ENCODE measurements around the gene SCN2B.

Gene SCN2B

DNA sequence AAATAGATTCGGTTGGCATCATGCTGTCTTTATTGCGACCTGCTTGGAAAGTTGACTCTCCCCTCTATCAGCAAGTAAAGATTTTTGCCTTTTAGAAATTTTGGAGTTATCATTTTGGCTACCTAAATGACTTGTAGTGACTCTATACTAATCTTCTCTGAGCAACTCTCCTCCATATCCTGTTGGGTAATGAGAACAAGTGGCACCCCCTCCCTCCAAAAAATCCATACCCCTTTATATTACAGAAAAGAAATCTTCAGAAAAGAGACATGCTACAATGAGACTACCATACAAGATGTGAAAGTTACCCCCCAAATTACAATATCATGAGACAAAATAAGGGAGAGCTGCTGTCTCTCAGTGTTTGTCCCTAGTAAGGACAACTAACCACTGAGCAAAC is 47.1 kb upstream of the SCN2B start:
- peak overlapping the region; percentile 29 for H3K9ac ChIP-seq (ENCODE audit: low read depth, low read length)
- H3K27ac ChIP-seq (ENCODE audit: low read length), result peak overlapping the region; percentile 70

DNA sequence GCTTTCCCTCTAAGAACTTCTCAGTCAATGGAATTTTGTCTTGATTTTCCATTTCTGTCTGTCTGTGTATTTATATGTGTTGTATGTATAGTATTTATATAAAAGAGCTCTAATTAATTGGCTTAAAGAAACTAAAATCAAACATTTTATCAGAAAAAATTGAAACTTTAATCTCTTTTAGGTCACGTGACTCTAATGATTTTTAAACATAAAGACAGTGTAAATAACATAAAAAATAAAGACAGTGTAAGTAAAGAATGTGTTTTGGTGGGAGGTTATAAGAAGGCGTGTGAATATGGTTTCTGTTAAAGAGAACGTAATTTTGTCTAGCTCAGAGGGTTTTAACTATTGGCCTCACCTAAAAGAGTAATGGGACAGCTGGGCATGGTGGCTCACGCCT is 46.0 kb upstream of the SCN2B start:
- H4K20me1 ChIP-seq (ENCODE audit: insufficient read depth, low read length), result no peaks in the 10 kb centered on the region
- H3K27ac ChIP-seq (ENCODE audit: low read length), result no peak overlapping the region
- no peak overlapping the region for H2AFZ ChIP-seq (ENCODE audit: low read depth, low read length)
- no peaks in the 10 kb centered on the region for H3K27me3 ChIP-seq (ENCODE audit: insufficient read depth, low read length, poor library complexity)
- no peak overlapping the region for H3K9ac ChIP-seq (ENCODE audit: low read depth, low read length)
- no peak overlapping the region for H3K4me2 ChIP-seq (ENCODE audit: insufficient read depth, low read length)
- DNase-seq (no peak), ATAC-seq (ENCODE audit: insufficient read depth, low read depth) (no peak)
- no peaks in the 10 kb centered on the region for H3K36me3 ChIP-seq (ENCODE audit: insufficient read depth, low read length)
- H3K4me3 ChIP-seq (ENCODE audit: low read depth in 1 of 2, low read length in 2 of 2), result no peak overlapping the region
- no peaks in the 10 kb centered on the region for H3K9me3 ChIP-seq (ENCODE audit: insufficient read depth, low read length, severe bottlenecking)
- H3K4me1 ChIP-seq (ENCODE audit: insufficient read depth, low read length), result peaks cover 26% of the 10 kb centered on the region
- TF ChIP-seq, protein P1, sequence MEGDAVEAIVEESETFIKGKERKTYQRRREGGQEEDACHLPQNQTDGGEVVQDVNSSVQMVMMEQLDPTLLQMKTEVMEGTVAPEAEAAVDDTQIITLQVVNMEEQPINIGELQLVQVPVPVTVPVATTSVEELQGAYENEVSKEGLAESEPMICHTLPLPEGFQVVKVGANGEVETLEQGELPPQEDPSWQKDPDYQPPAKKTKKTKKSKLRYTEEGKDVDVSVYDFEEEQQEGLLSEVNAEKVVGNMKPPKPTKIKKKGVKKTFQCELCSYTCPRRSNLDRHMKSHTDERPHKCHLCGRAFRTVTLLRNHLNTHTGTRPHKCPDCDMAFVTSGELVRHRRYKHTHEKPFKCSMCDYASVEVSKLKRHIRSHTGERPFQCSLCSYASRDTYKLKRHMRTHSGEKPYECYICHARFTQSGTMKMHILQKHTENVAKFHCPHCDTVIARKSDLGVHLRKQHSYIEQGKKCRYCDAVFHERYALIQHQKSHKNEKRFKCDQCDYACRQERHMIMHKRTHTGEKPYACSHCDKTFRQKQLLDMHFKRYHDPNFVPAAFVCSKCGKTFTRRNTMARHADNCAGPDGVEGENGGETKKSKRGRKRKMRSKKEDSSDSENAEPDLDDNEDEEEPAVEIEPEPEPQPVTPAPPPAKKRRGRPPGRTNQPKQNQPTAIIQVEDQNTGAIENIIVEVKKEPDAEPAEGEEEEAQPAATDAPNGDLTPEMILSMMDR (IDR thresholded peaks at IDR 0.05; ENCODE audit: borderline replicate concordance, extremely low read depth, low read length, poor library complexity, severe bottlenecking), result no peak
- TF ChIP-seq EZH2 (IDR thresholded peaks at IDR 0.05; ENCODE audit: borderline replicate concordance, low read depth, low read length, severe bottlenecking), result no peak
- no peaks in the 10 kb centered on the region for H3K79me2 ChIP-seq (ENCODE audit: insufficient read depth, low read length)

More for the DNA sequence above, 47.1 kb upstream of the SCN2B start:
- H3K4me2 ChIP-seq (ENCODE audit: insufficient read depth, low read length), result peak overlapping the region; percentile 55
- no peaks in the 10 kb centered on the region for H3K36me3 ChIP-seq (ENCODE audit: insufficient read depth, low read length)
- no peaks in the 10 kb centered on the region for H3K9me3 ChIP-seq (ENCODE audit: insufficient read depth, low read length, severe bottlenecking)
- H3K79me2 ChIP-seq (ENCODE audit: insufficient read depth, low read length), result no peaks in the 10 kb centered on the region
- TF ChIP-seq, protein P1 (IDR thresholded peaks at IDR 0.05; ENCODE audit: borderline replicate concordance, extremely low read depth, low read length, poor library complexity, severe bottlenecking), result no peak
- no peak for TF ChIP-seq EZH2 (IDR thresholded peaks at IDR 0.05; ENCODE audit: borderline replicate concordance, low read depth, low read length, severe bottlenecking)
- H3K4me1 ChIP-seq (ENCODE audit: insufficient read depth, low read length), result peaks cover 26% of the 10 kb centered on the region
- H2AFZ ChIP-seq (ENCODE audit: low read depth, low read length), result peak overlapping the region; percentile 21; the same call in 1 of the 2 replicates
- peak overlapping the region in 1 of 2 experiments; percentile 28; a peak in 2 of 4 replicates for H3K4me3 ChIP-seq (ENCODE audit: low read depth in 1 of 2, low read length in 2 of 2)
- DNase-seq (no peak), ATAC-seq (ENCODE audit: insufficient read depth, low read depth) (no peak)
- no peaks in the 10 kb centered on the region for H3K27me3 ChIP-seq (ENCODE audit: insufficient read depth, low read length, poor library complexity)
- H4K20me1 ChIP-seq (ENCODE audit: insufficient read depth, low read length), result no peaks in the 10 kb centered on the region

DNA sequence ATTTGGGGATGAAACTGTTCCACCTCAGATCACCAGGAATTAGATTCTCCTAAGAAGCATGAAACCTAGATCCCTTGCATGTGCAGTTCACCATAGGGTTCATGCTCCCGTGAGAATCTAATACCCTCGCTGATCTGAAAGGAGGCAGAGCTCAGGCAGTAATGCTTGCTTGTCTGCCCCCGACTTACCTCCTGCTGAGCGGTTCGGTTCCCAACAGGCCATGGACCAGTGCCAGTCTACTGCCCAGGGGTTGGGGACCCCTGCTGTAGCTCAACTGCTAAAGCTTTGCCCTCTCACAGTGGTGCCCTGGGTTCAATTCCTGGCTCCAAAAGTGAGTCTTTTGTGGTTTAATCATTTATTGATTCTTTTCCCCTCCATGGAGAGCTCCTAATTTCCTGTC is 45.0 kb upstream of the SCN2B start:
- no peak for ATAC-seq (ENCODE audit: insufficient read depth, low read depth)
- H3K4me1 ChIP-seq (ENCODE audit: insufficient read depth, low read length), result peaks cover 26% of the 10 kb centered on the region
- no peak for DNase-seq

More for the DNA sequence above, 45.0 kb upstream of the SCN2B start:
- TF ChIP-seq, protein P1 (IDR thresholded peaks at IDR 0.05; ENCODE audit: borderline replicate concordance, extremely low read depth, low read length, poor library complexity, severe bottlenecking), result no peak
- TF ChIP-seq EZH2 (IDR thresholded peaks at IDR 0.05; ENCODE audit: borderline replicate concordance, low read depth, low read length, severe bottlenecking), result no peak
- H3K9ac ChIP-seq (ENCODE audit: low read depth, low read length), result no peak overlapping the region
- H3K79me2 ChIP-seq (ENCODE audit: insufficient read depth, low read length), result no peaks in the 10 kb centered on the region
- no peak overlapping the region for H2AFZ ChIP-seq (ENCODE audit: low read depth, low read length)
- H3K27ac ChIP-seq (ENCODE audit: low read length), result no peak overlapping the region
- H3K36me3 ChIP-seq (ENCODE audit: insufficient read depth, low read length), result no peaks in the 10 kb centered on the region
- H4K20me1 ChIP-seq (ENCODE audit: insufficient read depth, low read length), result no peaks in the 10 kb centered on the region
- no peaks in the 10 kb centered on the region for H3K9me3 ChIP-seq (ENCODE audit: insufficient read depth, low read length, severe bottlenecking)
- no peaks in the 10 kb centered on the region for H3K27me3 ChIP-seq (ENCODE audit: insufficient read depth, low read length, poor library complexity)
- H3K4me2 ChIP-seq (ENCODE audit: insufficient read depth, low read length), result no peak overlapping the region
- H3K4me3 ChIP-seq (ENCODE audit: low read depth in 1 of 2, low read length in 2 of 2), result no peak overlapping the region

Data from DND-41 (cell line).